Panc1 (cell line): ENCODE data around the gene PGM2.

Experiments used
- POLR2AphosphoS5 ChIP-seq: IDR thresholded peaks from 2 replicates; pipeline ENCODE4 v1.6.1; 2012; ENCODE audit warnings: mild to moderate bottlenecking, low read depth, low read length, moderate library complexity
- TF ChIP-seq, protein P1 (sequence below): fragments of 450-650 bp; IDR thresholded peaks from 2 replicates; pipeline ENCODE4 v1.5.1; 2017; ENCODE audit warnings: mild to moderate bottlenecking
- TF ChIP-seq, protein P2 (sequence below), 2 experiments: IDR thresholded peaks; 2 replicates each; pipeline ENCODE4 v1.6.1; 2011 to 2012; ENCODE audit warnings: low read depth in 2 of 2, control low read depth in 1 of 2, low read length in 1 of 2, mild to moderate bottlenecking in 1 of 2, moderate library complexity in 1 of 2; ENCODE audit not compliant: insufficient read depth in 1 of 2

DNA sequence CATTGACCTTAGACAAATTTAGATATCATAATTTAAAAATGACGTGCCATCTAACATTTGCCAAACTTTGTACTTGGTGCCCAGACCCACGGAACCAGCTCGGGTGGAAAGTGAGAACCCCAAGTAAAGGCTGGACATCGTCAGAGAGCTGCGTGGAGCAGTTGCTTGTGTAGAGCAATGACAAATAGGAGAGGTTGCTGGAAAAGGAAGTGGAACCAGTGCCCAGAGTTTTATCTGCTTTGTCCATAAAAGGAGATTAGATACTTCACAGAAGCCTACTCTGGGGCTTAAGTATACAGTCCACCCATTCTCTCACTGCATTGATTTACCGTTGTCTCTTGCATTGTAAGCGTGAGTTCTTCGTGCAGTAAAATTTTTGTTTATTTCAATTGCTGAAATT is 59.0 kb downstream of the PGM2 start:
- TF ChIP-seq, protein P1, sequence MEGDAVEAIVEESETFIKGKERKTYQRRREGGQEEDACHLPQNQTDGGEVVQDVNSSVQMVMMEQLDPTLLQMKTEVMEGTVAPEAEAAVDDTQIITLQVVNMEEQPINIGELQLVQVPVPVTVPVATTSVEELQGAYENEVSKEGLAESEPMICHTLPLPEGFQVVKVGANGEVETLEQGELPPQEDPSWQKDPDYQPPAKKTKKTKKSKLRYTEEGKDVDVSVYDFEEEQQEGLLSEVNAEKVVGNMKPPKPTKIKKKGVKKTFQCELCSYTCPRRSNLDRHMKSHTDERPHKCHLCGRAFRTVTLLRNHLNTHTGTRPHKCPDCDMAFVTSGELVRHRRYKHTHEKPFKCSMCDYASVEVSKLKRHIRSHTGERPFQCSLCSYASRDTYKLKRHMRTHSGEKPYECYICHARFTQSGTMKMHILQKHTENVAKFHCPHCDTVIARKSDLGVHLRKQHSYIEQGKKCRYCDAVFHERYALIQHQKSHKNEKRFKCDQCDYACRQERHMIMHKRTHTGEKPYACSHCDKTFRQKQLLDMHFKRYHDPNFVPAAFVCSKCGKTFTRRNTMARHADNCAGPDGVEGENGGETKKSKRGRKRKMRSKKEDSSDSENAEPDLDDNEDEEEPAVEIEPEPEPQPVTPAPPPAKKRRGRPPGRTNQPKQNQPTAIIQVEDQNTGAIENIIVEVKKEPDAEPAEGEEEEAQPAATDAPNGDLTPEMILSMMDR: no peak
- TF ChIP-seq, protein P2, sequence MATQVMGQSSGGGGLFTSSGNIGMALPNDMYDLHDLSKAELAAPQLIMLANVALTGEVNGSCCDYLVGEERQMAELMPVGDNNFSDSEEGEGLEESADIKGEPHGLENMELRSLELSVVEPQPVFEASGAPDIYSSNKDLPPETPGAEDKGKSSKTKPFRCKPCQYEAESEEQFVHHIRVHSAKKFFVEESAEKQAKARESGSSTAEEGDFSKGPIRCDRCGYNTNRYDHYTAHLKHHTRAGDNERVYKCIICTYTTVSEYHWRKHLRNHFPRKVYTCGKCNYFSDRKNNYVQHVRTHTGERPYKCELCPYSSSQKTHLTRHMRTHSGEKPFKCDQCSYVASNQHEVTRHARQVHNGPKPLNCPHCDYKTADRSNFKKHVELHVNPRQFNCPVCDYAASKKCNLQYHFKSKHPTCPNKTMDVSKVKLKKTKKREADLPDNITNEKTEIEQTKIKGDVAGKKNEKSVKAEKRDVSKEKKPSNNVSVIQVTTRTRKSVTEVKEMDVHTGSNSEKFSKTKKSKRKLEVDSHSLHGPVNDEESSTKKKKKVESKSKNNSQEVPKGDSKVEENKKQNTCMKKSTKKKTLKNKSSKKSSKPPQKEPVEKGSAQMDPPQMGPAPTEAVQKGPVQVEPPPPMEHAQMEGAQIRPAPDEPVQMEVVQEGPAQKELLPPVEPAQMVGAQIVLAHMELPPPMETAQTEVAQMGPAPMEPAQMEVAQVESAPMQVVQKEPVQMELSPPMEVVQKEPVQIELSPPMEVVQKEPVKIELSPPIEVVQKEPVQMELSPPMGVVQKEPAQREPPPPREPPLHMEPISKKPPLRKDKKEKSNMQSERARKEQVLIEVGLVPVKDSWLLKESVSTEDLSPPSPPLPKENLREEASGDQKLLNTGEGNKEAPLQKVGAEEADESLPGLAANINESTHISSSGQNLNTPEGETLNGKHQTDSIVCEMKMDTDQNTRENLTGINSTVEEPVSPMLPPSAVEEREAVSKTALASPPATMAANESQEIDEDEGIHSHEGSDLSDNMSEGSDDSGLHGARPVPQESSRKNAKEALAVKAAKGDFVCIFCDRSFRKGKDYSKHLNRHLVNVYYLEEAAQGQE (IDR thresholded peaks at IDR 0.05; ENCODE audit: insufficient read depth in 1 of 2, low read depth in 2 of 2, low read length in 1 of 2): no peak
- TF ChIP-seq POLR2AphosphoS5: no peak
